Stimulated activated CD4-positive, alpha-beta T cell treated with anti-CD3 and anti-CD28 coated beads, Interleukin-4, amount 100 ng/mL, for 4 hours (primary cell): ENCODE measurements around the gene OSBPL1A.
"Not testable (repeated sequence)": the region's sequence is repeated elsewhere in the genome, so short reads cannot be mapped to it uniquely, and the experiment has no call there.

ENCODE experiments used
- DNase-seq, 2 experiments: peaks; one replicate each; pipeline ENCODE4 v3.0.0-alpha.2; 2020

The OSBPL1A gene

DNA sequence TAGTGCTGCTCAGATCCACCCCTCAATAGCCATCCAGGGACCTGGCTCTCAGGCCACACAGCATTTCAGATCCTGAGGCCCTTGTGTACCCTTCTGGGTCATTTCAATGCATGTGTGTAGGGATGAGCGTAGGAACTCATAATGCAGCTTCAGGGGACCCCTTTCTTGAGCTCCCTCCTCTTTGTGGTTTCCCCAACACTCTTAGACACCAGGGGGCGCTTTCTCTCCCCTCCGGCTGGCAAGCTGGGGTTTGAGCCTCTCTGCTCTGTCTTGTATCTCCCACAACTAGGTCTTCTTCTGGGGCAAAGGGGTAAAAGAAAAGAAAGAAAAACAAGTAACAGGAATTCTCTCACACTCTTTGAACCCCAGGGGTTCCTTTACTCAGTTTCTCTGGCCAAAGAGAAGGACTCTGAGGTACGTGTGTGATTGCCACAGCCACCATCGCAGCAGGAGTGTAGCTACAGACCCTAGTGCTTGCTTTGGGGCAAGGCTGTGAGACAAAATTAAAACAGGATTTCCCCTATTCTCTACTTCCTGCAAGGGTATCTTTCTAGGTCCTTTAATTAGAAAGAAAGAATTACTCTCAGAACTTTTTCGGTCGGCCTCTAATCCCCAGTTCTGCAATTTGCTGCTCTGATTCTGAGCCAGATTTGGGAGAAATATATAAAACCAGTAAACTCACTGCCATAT is 220.8 kb downstream of the OSBPL1A start:
- DNase-seq, result peak in 1 of 2 experiments; percentile 42

DNA sequence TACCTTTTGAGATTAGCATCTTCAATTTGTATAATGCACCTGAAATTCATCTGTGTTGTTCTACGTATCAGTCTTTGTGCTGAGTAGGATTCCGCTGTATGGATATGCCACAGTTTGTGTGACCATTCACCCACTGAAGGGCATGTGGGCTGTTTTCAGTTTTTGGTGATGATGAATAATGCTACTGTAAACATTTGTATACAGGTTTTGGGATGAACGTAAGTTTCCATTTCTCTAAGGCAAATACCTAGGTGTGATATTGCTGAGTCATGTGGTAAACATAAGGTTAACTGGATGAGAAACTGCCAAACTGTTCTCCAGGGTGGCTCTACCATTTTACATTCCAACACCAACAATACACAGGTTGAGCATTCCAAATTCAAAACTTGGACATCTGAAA is 223.6 kb downstream of the OSBPL1A start:
- no peak for DNase-seq

DNA sequence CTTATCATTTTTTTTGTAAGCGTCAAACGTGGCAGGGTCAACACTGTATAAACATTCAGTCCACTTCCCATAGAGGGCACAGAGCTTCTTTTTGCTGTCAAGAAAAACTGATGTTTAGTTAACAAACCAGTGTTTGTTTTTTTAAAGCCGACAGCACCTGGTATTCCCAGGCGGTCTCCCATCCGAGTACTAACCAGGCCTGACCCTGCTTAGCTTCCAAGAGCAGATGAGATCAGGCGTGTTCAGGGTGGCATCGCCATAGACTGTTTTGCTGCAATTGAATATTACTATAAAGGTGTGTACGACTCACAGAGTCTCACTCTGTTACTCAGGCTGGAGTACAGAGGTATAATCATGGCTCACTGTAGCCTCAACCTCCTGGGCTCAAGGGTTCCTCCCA is 227.3 kb downstream of the OSBPL1A start:
- DNase-seq, result no peak

DNA sequence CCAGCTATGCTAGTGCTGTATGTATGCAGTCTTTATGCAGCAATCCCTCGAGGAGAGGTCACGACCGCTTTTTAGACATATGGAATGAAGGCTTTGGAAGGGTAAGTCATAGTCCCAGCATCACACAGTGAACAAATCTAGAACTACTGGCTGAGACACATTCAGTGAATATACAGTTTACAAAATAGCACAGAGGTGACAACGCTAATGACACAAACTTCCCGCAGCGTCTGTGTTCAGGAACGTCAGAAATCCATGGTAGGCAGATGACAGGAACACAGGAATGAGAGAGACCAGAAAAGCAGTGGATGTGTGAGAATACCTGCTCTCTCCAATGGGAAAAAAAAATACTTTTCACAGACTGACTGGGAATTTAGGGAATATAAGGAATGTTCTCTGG is 229.1 kb downstream of the OSBPL1A start:
- no peak for DNase-seq

DNA sequence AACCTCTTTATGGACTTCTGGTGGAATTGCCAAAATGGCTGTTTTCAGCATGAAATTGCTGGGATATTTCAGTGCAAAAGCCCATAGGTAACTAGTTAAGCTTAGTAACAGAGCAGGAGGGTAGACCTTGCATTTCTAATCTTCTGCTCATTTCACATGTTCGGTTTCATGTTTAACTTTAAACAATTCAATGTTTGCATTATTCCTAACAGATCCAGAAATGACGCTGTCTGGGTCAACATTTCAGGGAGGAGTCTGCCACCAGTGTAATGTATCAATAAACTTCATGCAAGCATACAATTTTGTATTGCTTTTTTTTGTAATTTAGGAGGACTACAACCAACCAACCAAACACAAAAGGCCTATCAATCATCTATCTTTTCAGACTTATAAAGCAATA is 236.3 kb downstream of the OSBPL1A start:
- DNase-seq, result no peak

DNA sequence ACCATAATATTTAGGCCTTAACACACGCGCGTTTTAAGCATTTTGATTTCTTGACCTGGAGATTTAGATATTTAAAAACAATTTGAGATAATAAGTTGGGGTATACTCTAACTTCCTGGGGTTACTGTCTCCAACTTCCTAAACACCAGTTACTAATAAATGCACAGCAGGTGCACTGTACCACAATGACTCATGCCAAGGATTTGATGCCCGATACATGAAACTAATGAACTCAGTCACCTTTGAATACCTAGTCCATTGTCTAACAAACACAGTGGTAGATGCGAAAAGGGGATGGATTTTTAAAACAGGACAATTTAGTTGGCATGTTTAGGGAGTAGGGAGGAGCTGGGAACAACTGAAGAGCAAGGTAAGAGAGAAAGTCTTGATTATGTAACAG is 237.5 kb downstream of the OSBPL1A start:
- no peak for DNase-seq

DNA sequence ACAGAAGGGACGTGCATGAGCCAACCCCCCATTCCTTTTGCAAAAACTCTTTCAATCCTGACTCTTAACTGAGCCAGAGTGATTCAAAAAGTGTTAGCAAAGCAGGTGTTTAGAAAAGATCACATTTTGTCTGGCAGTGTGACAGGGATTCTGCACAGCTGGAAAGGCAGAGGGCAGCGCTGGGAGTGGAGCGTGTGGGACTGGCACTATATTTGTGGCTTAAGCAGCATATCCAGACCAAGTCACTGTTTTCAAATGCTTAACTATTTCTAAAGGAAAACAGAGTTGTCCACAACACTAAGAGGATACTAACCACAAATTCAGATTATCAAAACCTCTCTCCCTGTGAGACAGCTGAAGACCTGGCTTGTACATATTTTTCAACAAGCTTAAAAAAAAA is 239.8 kb downstream of the OSBPL1A start:
- no peak for DNase-seq

DNA sequence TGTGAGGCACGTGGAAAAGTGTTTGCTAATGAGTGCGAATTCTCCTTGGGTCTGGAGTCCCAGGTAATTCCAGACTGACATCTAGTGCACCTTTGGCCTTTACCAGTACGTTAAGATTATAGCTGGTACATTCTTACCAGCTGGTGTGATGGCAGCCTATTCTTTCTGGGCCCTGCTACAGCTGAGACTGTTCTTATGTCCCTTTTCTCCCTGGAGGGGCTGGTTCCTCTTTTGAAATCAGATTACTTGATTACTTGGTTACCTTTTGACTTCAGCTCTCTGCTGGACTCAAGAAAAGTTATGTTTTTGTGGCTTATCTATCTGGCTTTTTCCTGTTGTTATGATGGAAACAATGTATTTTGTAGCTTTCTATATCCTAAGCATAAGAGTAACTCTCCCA is 244.2 kb downstream of the OSBPL1A start:
- no peak for DNase-seq

DNA sequence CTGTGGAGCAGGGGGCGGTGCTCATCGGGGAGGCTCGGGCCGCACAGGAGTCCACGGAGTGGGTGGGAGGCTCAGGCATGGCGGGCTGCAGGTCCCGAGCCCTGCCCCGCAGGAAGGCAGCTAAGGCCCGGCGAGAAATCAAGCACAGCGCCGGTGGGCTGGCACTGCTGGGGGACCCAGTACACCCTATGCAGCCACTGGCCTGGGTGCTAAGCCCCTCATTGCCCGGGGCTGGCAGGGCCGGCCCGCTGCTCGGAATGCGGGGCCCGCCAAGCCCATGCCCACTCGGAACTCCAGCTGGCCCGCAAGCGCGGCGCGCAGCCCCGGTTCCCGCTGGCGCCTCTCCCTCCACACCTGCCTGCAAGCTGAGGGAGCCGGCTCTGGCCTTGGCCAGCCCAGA is 248.0 kb downstream of the OSBPL1A start:
- DNase-seq, result not testable (repeated sequence)

DNA sequence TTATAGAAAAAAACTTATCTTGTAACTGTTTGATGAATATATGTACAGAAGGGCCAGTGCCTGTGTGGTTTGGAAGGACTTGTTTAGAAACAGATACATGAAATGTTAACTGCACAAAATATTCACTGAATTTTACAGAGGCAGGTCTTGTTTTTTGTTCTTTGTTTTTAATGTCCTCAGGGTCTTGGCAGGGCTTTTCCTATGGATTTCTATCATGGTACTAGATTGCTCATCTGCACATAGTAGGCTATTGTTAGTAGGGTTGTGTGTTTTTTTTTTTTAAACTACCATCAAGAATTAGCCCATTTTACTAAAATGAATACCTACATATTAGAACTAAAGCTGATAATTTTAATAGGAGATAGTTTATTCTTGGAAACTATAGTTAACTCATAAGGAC is 255.2 kb downstream of the OSBPL1A start:
- no peak for DNase-seq

DNA sequence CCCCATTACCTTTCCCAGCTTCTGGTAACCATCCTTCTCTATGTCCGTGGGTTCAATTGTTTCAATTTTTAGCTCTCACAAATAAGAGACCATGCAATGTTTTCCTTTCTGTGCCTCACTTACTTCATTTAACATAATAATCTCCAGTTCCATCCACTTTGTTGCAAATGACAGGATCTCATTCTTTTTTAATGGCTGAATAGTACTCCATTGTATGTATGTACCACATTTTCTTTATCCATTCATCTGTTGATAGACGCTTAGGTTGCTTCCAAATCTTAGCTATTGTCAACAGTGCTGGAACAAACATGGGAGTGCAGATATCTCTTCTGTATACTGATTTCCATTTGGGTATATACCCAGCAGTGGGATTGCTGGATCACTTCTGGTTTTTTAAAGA is 256.9 kb downstream of the OSBPL1A start:
- DNase-seq, result no peak

DNA sequence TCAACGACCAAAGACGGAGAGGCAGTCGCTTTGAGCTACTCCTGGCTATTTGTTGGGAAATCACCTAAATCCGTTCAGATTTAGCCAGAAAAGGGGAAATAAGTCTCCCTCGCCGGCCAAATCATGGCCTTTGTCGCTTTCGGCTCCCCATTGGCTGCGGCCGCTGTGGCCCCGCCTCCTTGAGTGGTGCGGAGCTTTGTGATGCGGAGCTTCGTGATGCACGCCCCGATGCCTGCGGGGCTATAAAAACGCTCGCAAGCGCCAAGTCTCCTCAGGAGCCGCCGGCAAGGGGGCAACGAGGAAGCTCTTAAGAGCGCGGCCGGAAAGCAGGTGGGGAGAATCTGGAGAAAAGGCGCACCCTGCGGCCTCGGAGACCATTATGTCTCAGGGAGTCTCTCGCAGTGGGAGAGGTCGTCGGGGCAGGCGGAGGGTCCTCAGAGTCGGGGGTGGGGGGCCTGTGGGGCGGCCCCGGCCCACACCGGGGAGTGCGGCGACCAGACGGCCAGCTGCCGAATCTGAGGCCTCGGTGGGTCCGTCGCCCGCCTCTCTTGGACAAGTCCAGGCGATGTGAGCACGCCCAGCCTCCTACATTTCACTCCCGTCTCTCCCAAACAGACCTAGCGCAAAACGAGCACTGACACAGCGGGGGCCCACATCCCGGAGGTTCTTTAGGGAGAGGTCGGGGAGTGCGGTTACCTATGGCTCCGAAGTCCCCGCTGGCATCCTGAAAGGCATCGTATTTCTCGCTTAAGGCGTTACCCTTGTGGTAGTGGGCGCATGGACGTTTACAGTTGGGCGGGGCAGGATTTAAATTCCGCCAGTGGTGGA is 258.6 kb downstream of the OSBPL1A start, which contains the start of gene CABYR:
CABYR (plus strand) TSS at position 274 of the 828 bp plus-strand sequence. CDS start 4,053 bp downstream, outside the sequence.
- peak; percentile 70 for DNase-seq

DNA sequence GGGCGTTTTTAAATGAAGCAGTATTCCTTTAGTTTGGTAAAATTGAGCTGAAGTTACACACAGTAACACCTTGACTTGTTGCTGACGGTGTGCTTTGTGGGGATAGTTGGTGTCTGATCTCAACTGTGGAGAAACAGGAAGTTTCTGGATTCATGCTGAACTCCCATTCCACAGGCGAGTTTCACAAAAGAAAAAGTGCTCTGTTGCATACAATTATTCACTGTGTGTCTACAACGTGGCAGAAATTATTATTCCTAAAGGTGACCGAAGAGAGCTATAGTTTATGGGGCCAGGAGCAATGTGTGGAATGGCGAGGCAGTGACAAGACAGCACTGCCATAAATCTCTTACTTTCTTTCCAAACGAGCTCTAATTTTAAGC is 259.2 kb downstream of the OSBPL1A start:
- DNase-seq, result no peak

DNA sequence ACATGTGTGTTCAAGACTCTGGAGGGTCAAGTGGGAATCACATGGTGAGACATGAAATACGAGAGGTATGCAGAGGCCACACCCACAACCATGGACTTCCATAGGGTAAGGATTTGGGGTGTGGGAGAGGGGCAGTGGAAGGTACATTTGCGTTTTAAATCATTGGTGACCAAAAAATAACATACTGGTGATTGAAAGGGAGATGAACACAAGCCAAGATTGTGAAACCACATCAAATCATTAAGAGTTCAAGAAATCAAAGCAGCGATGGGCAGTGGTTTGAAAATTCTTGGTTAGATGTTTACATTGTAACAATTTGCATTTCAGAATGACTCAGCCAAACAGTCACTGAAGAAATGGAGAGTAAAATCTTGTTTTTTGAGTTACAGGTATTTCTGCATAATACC is 260.7 kb downstream of the OSBPL1A start:
- no peak for DNase-seq

DNA sequence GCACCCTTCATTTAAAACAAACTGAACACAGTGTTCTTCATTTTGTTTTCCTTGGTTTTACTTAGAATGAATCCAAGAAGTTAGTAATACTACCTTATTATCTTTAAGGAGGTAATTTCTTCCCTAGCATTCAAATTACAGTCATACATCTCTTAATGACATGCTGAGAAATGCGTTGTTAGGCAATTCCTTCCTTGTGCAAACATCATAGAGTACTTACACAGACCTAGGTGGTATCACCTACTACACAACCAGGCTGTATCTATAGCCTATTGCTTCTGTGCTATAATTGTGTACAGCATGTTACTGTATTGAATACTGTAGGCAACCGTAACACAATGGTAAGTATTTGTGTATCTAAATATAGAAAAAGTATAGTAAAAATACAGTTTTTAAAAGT is 267.1 kb downstream of the OSBPL1A start:
- DNase-seq, result no peak

DNA sequence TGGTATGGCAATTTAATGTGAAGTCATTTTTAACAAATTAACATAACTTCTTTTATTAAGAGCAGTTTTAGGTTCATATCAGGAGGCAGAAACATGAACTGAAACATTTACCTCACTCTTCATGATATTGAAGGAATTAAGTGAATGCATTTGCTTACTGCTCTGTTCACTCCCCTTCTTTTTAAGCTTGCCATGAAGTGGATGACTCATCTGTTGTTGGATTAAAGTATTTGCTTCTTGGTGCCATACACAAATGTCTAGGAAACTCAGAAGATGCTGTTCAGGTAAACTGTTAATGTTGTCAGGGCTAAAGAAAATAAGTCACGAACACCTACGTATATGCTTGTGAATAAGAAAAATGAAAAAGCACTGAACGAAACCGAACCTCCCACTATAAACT is 268.9 kb downstream of the OSBPL1A start:
- DNase-seq, result no peak

DNA sequence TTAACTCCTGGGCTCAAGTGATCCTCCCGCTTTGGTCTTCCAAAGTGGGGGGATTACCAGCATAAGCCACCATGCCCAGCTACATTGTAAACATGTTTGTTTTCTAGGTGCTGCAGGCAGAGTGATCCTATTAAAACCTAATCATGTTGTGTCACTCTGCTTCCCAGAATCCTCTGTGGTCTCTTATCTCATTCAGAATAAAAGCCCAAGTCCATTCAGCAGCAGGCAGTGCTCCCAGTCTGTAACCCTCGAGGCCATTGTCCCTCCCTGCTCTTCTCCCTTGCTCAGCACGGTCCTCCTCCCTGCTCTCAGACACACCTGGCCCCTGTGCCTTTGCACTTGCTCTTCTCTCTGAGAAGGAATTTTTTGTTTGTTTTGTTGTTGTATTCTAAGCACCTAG is 269.9 kb downstream of the OSBPL1A start:
- DNase-seq, result no peak

DNA sequence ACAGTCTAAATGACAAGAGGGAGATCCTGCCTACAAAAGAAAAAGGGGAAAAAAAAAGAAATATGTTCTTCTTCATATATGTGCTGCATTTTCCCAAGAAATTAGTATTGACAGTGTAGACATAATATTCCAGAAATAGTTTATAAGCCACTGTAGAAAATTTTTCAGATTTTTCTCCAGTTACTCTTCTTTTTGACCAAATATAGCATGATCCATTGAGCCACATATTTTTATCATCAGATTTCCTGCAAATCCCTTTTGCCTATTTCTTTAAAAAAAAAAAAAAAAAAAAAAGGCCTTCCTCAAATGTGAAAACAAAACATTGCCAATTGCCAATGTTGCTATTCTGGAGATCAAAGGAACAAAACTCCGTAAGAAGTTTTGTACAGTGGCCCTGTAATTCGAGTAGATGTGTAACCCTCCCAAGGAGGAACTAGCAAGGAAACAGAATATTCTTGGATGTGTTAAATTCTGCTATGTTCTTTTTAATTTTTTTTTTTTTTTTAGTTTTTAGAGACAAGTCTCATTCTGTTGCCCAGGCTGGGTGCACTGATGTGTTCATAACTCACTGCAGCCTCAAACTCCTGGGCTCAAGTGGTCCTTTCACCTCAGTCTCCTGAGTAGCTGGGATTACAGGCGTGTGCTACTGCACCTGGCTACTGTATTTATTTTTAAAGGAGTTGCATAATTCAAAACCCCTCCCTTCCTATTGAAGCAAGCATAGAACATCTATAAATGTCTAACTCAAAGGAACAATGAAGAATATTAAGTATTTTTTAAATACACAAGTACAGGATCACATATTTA is 271.3 kb downstream of the OSBPL1A start:
- no peak for DNase-seq

DNA sequence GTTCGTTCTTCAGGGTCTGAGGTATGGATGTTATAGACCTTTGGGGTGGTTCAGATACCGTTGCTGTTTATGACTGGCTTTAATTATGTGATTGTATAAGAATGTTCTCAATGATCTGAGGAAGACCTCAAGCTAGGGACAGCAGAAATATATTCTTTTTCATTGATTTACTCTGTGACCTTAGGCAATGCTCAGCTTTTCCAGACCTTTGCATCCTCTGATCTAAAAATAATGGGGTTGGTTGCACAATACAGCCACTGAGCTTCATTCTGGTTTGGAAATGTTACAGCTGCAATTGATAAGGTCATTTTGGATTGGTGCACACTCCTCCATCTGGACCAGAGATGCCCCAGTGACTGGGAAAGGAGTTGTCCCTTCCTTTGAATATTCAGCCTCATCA is 276.0 kb downstream of the OSBPL1A start:
- no peak for DNase-seq

DNA sequence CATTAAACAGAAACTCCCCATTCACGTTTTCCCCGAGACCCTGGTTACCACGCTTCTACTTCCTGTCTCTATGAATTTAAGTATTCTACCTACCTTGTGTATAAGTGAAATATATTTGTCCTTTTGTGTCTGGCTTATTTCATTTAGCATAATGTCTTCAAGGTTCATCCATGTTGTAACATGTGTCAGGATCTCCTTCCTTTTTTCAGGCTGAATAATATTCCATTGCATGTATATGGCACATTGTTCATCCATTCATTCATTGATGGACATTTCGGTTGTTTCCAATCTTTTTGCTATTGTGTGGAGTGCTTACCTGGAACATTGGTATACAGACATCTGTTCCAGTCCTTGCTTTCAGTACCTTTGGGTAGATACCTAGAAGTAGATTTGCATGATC is 276.9 kb downstream of the OSBPL1A start:
- DNase-seq, result no peak

DNA sequence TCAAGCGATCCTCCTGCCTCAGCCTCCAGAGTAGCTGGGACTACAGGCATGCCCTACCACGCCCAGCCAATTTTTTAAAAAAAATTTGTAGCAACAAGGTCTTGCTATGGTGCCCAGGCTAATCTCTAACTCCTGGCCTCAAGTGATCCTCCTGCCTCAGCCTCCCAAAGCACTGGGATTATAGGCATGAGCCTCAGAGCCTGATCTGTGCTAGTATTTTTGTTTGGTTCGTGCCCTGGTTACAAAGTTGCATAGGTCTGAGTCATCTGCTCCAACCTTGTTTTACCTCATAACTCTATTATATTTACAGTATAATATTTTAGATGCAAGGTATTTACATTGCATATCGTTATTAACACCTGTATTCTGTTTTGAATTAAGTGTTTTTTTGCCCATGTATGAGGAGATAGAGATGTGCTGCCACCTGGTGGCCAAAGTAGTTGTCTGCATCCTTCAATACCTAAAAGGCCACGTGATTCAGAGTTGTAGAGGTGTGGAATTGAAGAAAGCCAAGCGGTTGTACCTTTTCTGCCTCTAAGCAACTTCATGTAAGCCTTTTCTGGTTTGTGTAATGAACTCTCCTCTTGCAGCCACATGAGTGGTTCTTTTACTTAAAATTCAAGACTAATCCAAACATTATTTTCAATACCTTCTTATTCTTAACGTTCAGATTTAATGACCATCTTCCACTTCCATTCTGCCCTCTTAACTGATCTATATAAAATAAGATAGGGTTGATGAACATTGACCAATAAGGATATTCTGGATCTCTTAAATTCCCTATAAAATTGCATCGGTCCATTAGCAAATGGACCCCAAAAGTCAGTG is 278.7 kb downstream of the OSBPL1A start:
- DNase-seq, result peak; percentile 70 to 73

DNA sequence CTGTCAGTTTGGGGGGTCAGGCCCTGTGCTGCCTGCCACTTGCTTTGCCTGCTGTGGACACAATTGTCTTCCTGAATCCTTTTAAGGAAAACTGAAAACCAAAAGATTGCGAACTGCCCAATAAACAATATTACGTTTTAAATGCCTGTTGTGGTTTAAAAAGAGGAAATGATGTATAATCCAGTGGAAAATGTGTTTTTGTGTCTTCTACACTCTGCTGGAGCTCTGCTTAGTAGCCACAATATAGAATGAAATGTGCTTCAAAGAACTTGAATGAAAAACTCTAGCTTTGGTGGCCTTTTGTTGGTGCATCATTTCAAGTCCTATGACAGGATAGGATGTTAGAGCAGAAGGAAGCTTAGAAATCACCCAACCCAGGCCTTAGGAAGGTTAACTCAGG is 282.0 kb downstream of the OSBPL1A start:
- no peak for DNase-seq
